Measurements from ENCODE around the gene SF3B6. TPM values are rescaled to one million over a fixed set of nuclear protein-coding genes. Genes with fewer than 3 reads are reported as not detected.

The SF3B6 gene
- total and polyA plus RNA-seq, 9 of the 15 experiments (the other 6 are each of a cell fraction or from before 2014, with no cell fraction given): 146 to 591 (median 295) TPM

- TF ChIP-seq EP400 (IDR thresholded peaks at IDR 0.05) (peak; percentile 94), PHF20 (IDR thresholded peaks at IDR 0.05; ENCODE audit: partially characterized antibody) (peak; percentile 97), SIN3A (IDR thresholded peaks at IDR 0.05; ENCODE audit: borderline replicate concordance in 2 of 2, control insufficient read depth in 1 of 2, low read depth in 2 of 2, low read length in 2 of 2) (0 out of 4 replicates have a peak, but pooled peaks of 1 of the 2 experiments have one; percentile 63), PHF21A (IDR thresholded peaks at IDR 0.05; ENCODE audit: borderline replicate concordance, low read depth) (peak; percentile 43; the same call in 1 of the 2 replicates), ESRRA (IDR thresholded peaks at IDR 0.05; ENCODE audit: borderline replicate concordance, low read depth) (peak; percentile 83), HMGN3 (IDR thresholded peaks at IDR 0.05; ENCODE audit: borderline replicate concordance, extremely low read depth, insufficient read length, low read depth, low read length) (peak; percentile 24), STAT5A (IDR thresholded peaks at IDR 0.05; ENCODE audit: borderline replicate concordance, low read length) (peak; percentile 14; the same call in 1 of the 2 replicates), TRIM25 (IDR thresholded peaks at IDR 0.05; ENCODE audit: borderline replicate concordance) (0 out of 2 replicates have a peak, but pooled peaks have one; percentile 55), ZFP36 (IDR thresholded peaks at IDR 0.05; ENCODE audit: low read depth, low read length, partially characterized antibody) (peak; percentile 90), BRD4 (IDR thresholded peaks at IDR 0.05) (peak; percentile 49; the same call in 1 of the 2 replicates), HMG20B (CRISPR knock-in tag; IDR thresholded peaks at IDR 0.05) (no peak), ZNF830 (CRISPR knock-in tag; IDR thresholded peaks at IDR 0.05) (0 out of 2 replicates have a peak, but pooled peaks have one; percentile 52), ZNF316 (IDR thresholded peaks at IDR 0.05) (peak; percentile 65), LARP7 (IDR thresholded peaks at IDR 0.05) (no peak), USF2 (CRISPR knock-in tag; IDR thresholded peaks at IDR 0.05) (no peak), MCM7 (IDR thresholded peaks at IDR 0.05) (no peak)
Measured at GRCh38 chr2:24075915-24076848, at the start of gene SF3B6 (continued).

Measured in K562 (cell line).